ENCODE results near the gene FLOT2. TPM values are rescaled to one million over a fixed set of nuclear protein-coding genes. Genes with fewer than 3 reads are reported as not detected.
"Not testable (repeated sequence)": the region's sequence is repeated elsewhere in the genome, so short reads cannot be mapped to it uniquely, and the experiment has no call there.

Gene FLOT2
- total RNA-seq, 1 donor, result 35.1 TPM

GRCh38 chr17:28854457-28855335 is 42.8 kb downstream of the FLOT2 start, which contains the start of gene ERAL1:
Gene ERAL1, plus strand, starts transcription at chr17:28855016. Its CDS starts 19 bp downstream, at chr17:28855035.
- no peak for TF ChIP-seq CTCF (IDR thresholded peaks at IDR 0.05; ENCODE audit: extremely low read depth, low read depth, low read length)
- Histone ChIP-seq H3K4me1 (ENCODE audit: insufficient read depth, low read length) (peaks cover 12% of the 10 kb centered on the region), H3K27ac (ENCODE audit: low read depth, low read length) (peak within 1 kb of the TSS; percentile 86), H3K79me2 (ENCODE audit: insufficient read depth, low read length) (peaks cover 14% of the 10 kb centered on the region), H2AFZ (ENCODE audit: low read length) (peak within 1 kb of the TSS; percentile 99), H3K9me3 (ENCODE audit: low read depth, low read length) (no peaks in the 10 kb centered on the region), H3K27me3 (ENCODE audit: insufficient read depth, low read length) (no peaks in the 10 kb centered on the region), H4K20me1 (ENCODE audit: insufficient read depth, low read length) (no peaks in the 10 kb centered on the region), H3K36me3 (ENCODE audit: insufficient read depth, low read length) (peaks cover 15% of the 10 kb centered on the region), H3K4me3 (ENCODE audit: insufficient read depth, low read length) (peak within 1 kb of the TSS; percentile 100), H3K4me2 (ENCODE audit: insufficient read depth, low read length) (peak within 1 kb of the TSS; percentile 100)
- DNase-seq (ENCODE audit: insufficient read length, low spot score, missing footprints), result peak; percentile 96

- no peak overlapping the region for H3K4me2 ChIP-seq (ENCODE audit: insufficient read depth, low read length)
- H3K9me3 ChIP-seq (ENCODE audit: low read depth, low read length), result no peaks in the 10 kb centered on the region
- H3K27me3 ChIP-seq (ENCODE audit: insufficient read depth, low read length), result no peaks in the 10 kb centered on the region
- peaks cover 6% of the 10 kb centered on the region for H3K36me3 ChIP-seq (ENCODE audit: insufficient read depth, low read length)
- no peaks in the 10 kb centered on the region for H4K20me1 ChIP-seq (ENCODE audit: insufficient read depth, low read length)
- H3K27ac ChIP-seq (ENCODE audit: low read depth, low read length), result no peak overlapping the region
- H2AFZ ChIP-seq (ENCODE audit: low read length), result no peak overlapping the region
- peaks cover 12% of the 10 kb centered on the region for H3K4me1 ChIP-seq (ENCODE audit: insufficient read depth, low read length)
- TF ChIP-seq CTCF (IDR thresholded peaks at IDR 0.05; ENCODE audit: extremely low read depth, low read depth, low read length), result no peak
- no peak overlapping the region for H3K4me3 ChIP-seq (ENCODE audit: insufficient read depth, low read length)
- no peak for DNase-seq (ENCODE audit: insufficient read length, low spot score, missing footprints)
- peaks cover 14% of the 10 kb centered on the region for H3K79me2 ChIP-seq (ENCODE audit: insufficient read depth, low read length)
Measured at GRCh38 chr17:28853295-28853694, 44.2 kb downstream of the FLOT2 start.

GRCh38 chr17:28849281-28849680 is 48.3 kb downstream of the FLOT2 start:
- no peaks in the 10 kb centered on the region for H3K9me3 ChIP-seq (ENCODE audit: low read depth, low read length)
- no peaks in the 10 kb centered on the region for H3K79me2 ChIP-seq (ENCODE audit: insufficient read depth, low read length)
- no peak for DNase-seq (ENCODE audit: insufficient read length, low spot score, missing footprints)
- no peaks in the 10 kb centered on the region for H3K27me3 ChIP-seq (ENCODE audit: insufficient read depth, low read length)
- peak; percentile 27 for TF ChIP-seq CTCF (IDR thresholded peaks at IDR 0.05; ENCODE audit: extremely low read depth, low read depth, low read length)
- peak overlapping the region; percentile 25 for H2AFZ ChIP-seq (ENCODE audit: low read length)
- H3K4me1 ChIP-seq (ENCODE audit: insufficient read depth, low read length), result peaks cover 2% of the 10 kb centered on the region
- no peak overlapping the region for H3K27ac ChIP-seq (ENCODE audit: low read depth, low read length)
- H3K36me3 ChIP-seq (ENCODE audit: insufficient read depth, low read length), result no peaks in the 10 kb centered on the region
- no peaks in the 10 kb centered on the region for H4K20me1 ChIP-seq (ENCODE audit: insufficient read depth, low read length)
- no peak overlapping the region for H3K4me3 ChIP-seq (ENCODE audit: insufficient read depth, low read length)
- H3K4me2 ChIP-seq (ENCODE audit: insufficient read depth, low read length), result no peak overlapping the region

GRCh38 chr17:28848667-28849066 is 48.9 kb downstream of the FLOT2 start:
- TF ChIP-seq CTCF (IDR thresholded peaks at IDR 0.05; ENCODE audit: extremely low read depth, low read depth, low read length), result peak; percentile 33
- DNase-seq (ENCODE audit: insufficient read length, low spot score, missing footprints), result peak; percentile 79
- not testable (repeated sequence) for H3K79me2 ChIP-seq (ENCODE audit: insufficient read depth, low read length); H3K27me3 ChIP-seq (ENCODE audit: insufficient read depth, low read length); H2AFZ ChIP-seq (ENCODE audit: low read length); H3K4me2 ChIP-seq (ENCODE audit: insufficient read depth, low read length); H3K4me1 ChIP-seq (ENCODE audit: insufficient read depth, low read length); H3K4me3 ChIP-seq (ENCODE audit: insufficient read depth, low read length); H3K36me3 ChIP-seq (ENCODE audit: insufficient read depth, low read length); H3K27ac ChIP-seq (ENCODE audit: low read depth, low read length); H3K9me3 ChIP-seq (ENCODE audit: low read depth, low read length); H4K20me1 ChIP-seq (ENCODE audit: insufficient read depth, low read length)

- H3K4me2 ChIP-seq (ENCODE audit: insufficient read depth, low read length); H4K20me1 ChIP-seq (ENCODE audit: insufficient read depth, low read length); H3K9me3 ChIP-seq (ENCODE audit: low read depth, low read length); H3K4me1 ChIP-seq (ENCODE audit: insufficient read depth, low read length); H2AFZ ChIP-seq (ENCODE audit: low read length); DNase-seq (ENCODE audit: insufficient read length, low spot score, missing footprints); H3K27ac ChIP-seq (ENCODE audit: low read depth, low read length); H3K4me3 ChIP-seq (ENCODE audit: insufficient read depth, low read length); H3K36me3 ChIP-seq (ENCODE audit: insufficient read depth, low read length); H3K27me3 ChIP-seq (ENCODE audit: insufficient read depth, low read length): not testable (repeated sequence)
- H3K79me2 ChIP-seq (ENCODE audit: insufficient read depth, low read length), result peaks cover 13% of the 10 kb centered on the region
Measured at GRCh38 chr17:28846699-28847098, 50.8 kb downstream of the FLOT2 start.
